Ovary (tissue), 9 donors: Measurements from ENCODE around the gene MUSTN1. TPM values are rescaled to one million over a fixed set of nuclear protein-coding genes. Genes with fewer than 3 reads are reported as not detected.

Source experiments
- DNase-seq, 5 donors: peaks; one replicate each; pipeline ENCODE4 v3.0.0-alpha.2; 2019 to 2020
- H3K27ac ChIP-seq, 2 donors: fragments of 200-600 bp; one replicate each; pipeline versions ENCODE4 v1.5.1 to v1.8.0; 2019 to 2022
- H3K27me3 ChIP-seq: fragments of 200-600 bp; one replicate; pipeline ENCODE4 v1.8.0; 2022
- H3K36me3 ChIP-seq: fragments of 200-600 bp; sonication (generic); one replicate; pipeline ENCODE4 v1.5.1; 2019
- H3K4me1 ChIP-seq: one replicate; pipeline ENCODE4 v1.8.1; 2013; ENCODE audit warnings: mild to moderate bottlenecking, moderate library complexity; ENCODE audit not compliant: insufficient read depth
- H3K4me3 ChIP-seq: fragments of 200-600 bp; sonication (generic); one replicate; pipeline ENCODE4 v1.5.1; 2017
- H3K9me3 ChIP-seq, 2 donors: fragments of 200-600 bp in 1 of 2; sonication (generic) in 1 of 2; one replicate each; pipeline versions ENCODE4 v1.5.1 to v1.8.1; 2013 to 2019; ENCODE audit warnings: mild to moderate bottlenecking in 1 of 2, moderate library complexity in 1 of 2
- EP300 ChIP-seq: sonication (generic); formaldehyde crosslinking; IDR thresholded peaks from one replicate; pipeline ENCODE4 v1.6.1; 2017; ENCODE audit warnings: antibody characterized with exemption
- POLR2A ChIP-seq: fragments of 450-650 bp; IDR thresholded peaks from one replicate; pipeline ENCODE4 v1.6.1; 2017; ENCODE audit warnings: antibody characterized with exemption, mild to moderate bottlenecking, moderate library complexity
- WGBS, 3 donors: extraction: QIAGEN DNeasy Blood & Tissue Kit in 1 of 3; methylation state at CpG; one replicate each; pipeline versions ENCODE4 v1.1.5 to v1.1.7; 2013 to 2017; 5-methylcytosine and 5-hydroxymethylcytosine counted together
- intact Hi-C, 4 donors: fragments of 100-400 bp; cut with DNase I; formaldehyde crosslinking; loops; one replicate each; pipeline versions ENCODE4 v1.11.0 to v1.15.1; 2022 to 2023
- polyA plus RNA-seq, 2 donors: library from polyadenylated mRNA; stranded (reverse); fragments of 200-250 nt in 1 of 2; fragments of 350-450 nt in 1 of 2; fragmentation: Illumina TruSeq in 1 of 2; extraction: RNeasy Lipid Tissue Mini Kit (QIAGEN cat#74804) in 1 of 2; gene quantifications; one replicate each; pipeline ENCODE4 v1.2.3, GENCODE V29; 2013 to 2014
- total RNA-seq, 7 donors: library from RNA; depleted of rRNA in 2 of 7; stranded (reverse); fragments of >200 nt in 2 of 7; fragmentation: NEBNext Ultra II Directional in 3 of 7; extraction: Animal tissue kit (Norgen Biotek cat#: 25700) in 3 of 7; gene quantifications; one replicate each; pipeline versions ENCODE4 v1.1.0 to v1.2.4, GENCODE V29; 2016 to 2023
- TF ChIP-seq, protein P1 (sequence below), 3 donors: fragments of 450-650 bp in 2 of 3; fragments of 200-600 bp in 1 of 3; IDR thresholded peaks; one replicate each; pipeline versions ENCODE4 v1.5.1 to v1.8.0; 2016 to 2022; ENCODE audit warnings: antibody characterized with exemption in 3 of 3, mild to moderate bottlenecking in 1 of 3
- donor health status: DM: no; HTN: no; CAD: no; lungs with moderate emphysema.
- donor health status: DM: no; HTN: no; CAD: no.
- donor health status: Bipolar disorder and iron deficiency.
- donor health status: DM: yes; HTN: yes; CAD: no.
- donor health status: DM: no; HTN: no; CAD: no.
- donor health status: DM: yes; HTN: yes; CAD: no.

MUSTN1 gene
- total and polyA plus RNA-seq, 9 donors, result 2.2 to 30.0 (median 8.6) TPM

DNA sequence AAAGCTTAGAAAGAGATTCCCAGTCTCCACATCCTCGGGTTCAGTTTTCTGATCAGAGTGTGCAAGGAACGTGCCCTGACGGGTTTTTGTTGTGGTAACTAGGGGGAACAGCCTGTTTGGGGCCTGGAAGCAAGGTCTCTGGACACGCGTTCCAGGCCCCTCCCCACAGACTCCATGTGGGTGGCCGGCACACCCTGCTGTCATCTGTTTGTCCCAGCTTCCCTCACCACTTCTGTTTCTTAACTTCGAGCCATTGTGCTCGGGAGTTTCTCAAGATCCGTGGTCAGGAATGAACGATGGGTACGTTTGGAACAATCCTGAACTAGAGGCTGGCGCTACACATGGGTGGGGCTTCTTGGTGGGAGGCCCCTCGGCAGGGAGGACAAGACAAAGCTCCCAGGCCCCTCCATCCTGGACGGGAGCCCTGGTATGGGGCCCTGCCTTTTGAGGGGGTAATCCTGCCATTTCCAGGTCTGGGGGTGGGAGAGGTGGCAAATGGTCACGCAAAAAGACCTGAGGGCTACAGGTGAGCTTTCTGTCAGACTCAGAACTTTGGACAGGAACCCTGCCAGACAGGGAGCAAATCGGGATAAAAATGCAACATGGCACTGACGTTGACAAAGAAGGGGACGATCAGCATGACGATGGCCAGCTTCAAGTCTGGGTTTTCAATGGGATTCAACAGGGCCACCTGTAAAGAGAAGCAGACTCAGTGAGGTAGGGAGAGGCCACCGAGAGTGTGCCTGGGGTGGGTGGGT is 8.5 kb upstream of the MUSTN1 start:
- 76 to 81% (median 79%) methylated on average over 20 of the region's 20 CpGs for WGBS, 3 donors
- Histone ChIP-seq H3K4me1 (no peaks in the 10 kb centered on the region), H3K4me3 (no peak overlapping the region), H3K27me3 (no peaks in the 10 kb centered on the region), H3K36me3 (no peaks in the 10 kb centered on the region), H3K27ac (no peak overlapping the region), H3K9me3 (no peaks in the 10 kb centered on the region)
- TF ChIP-seq POLR2A, result no peak
- TF ChIP-seq, protein P1, sequence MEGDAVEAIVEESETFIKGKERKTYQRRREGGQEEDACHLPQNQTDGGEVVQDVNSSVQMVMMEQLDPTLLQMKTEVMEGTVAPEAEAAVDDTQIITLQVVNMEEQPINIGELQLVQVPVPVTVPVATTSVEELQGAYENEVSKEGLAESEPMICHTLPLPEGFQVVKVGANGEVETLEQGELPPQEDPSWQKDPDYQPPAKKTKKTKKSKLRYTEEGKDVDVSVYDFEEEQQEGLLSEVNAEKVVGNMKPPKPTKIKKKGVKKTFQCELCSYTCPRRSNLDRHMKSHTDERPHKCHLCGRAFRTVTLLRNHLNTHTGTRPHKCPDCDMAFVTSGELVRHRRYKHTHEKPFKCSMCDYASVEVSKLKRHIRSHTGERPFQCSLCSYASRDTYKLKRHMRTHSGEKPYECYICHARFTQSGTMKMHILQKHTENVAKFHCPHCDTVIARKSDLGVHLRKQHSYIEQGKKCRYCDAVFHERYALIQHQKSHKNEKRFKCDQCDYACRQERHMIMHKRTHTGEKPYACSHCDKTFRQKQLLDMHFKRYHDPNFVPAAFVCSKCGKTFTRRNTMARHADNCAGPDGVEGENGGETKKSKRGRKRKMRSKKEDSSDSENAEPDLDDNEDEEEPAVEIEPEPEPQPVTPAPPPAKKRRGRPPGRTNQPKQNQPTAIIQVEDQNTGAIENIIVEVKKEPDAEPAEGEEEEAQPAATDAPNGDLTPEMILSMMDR (IDR thresholded peaks at IDR 0.05), result no peak
- TF ChIP-seq EP300, result no peak
- no peak for DNase-seq
- intact Hi-C loops, result no loop called here

DNA sequence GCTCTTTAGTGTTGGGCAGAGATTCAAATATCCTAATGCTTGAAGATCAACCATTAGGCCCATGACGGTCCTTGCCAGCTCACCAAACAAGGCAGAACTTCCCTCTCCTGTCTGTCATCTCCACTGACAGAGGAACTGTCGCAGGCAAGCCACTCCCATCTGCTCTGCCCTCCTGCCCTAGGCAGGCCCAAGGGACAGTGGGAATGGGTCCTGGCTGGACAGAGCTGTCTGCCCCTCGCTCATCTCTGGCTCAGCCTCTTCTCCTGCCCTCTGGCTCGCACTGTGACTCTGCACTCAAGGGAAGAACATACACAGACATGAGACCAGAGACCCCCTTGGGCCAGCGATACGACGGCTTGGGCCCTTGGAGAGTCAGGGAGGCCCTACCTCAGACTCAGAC is 7.6 kb upstream of the MUSTN1 start:
- Histone ChIP-seq H3K4me3 (no peak overlapping the region), H3K27me3 (no peaks in the 10 kb centered on the region), H3K9me3 (no peaks in the 10 kb centered on the region), H3K36me3 (no peaks in the 10 kb centered on the region), H3K27ac (no peak overlapping the region), H3K4me1 (no peaks in the 10 kb centered on the region)
- TF ChIP-seq, protein P1 (IDR thresholded peaks at IDR 0.05), result no peak
- TF ChIP-seq EP300 (no peak), POLR2A (no peak)
- WGBS, 3 donors, result 69 to 72% (median 70%) methylated on average over 7 of the region's 7 CpGs
- DNase-seq, result no peak
- intact Hi-C loops, result no loop called here

DNA sequence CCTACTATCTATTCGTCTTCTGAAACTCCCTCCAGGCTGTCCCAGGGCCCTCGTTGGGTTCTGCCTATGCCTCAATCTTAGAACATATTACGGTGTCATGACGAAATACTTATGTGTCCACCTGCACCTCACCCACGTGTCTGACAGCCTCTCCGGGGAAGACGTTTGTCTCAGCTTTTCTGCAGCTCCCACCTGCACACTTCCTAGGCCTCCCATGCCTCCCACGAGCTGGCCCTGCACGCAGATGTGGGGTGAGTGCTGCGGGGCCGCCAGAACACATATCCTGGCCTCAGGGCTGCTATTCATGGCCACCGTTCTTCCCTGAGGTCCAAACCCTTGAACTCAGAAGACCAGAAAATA is 7.1 kb upstream of the MUSTN1 start:
- no peak overlapping the region for H3K4me3 ChIP-seq
- no peaks in the 10 kb centered on the region for H3K9me3 ChIP-seq
- TF ChIP-seq, protein P1 (IDR thresholded peaks at IDR 0.05), result no peak
- no peak for TF ChIP-seq POLR2A
- H3K27me3 ChIP-seq, result no peaks in the 10 kb centered on the region
- H3K36me3 ChIP-seq, result no peaks in the 10 kb centered on the region
- no peak overlapping the region for H3K27ac ChIP-seq
- 67 to 76% (median 69%) methylated on average over 12 of the region's 12 CpGs for WGBS, 3 donors
- no peaks in the 10 kb centered on the region for H3K4me1 ChIP-seq
- no peak for DNase-seq
- intact Hi-C loops, result no loop called here

DNA sequence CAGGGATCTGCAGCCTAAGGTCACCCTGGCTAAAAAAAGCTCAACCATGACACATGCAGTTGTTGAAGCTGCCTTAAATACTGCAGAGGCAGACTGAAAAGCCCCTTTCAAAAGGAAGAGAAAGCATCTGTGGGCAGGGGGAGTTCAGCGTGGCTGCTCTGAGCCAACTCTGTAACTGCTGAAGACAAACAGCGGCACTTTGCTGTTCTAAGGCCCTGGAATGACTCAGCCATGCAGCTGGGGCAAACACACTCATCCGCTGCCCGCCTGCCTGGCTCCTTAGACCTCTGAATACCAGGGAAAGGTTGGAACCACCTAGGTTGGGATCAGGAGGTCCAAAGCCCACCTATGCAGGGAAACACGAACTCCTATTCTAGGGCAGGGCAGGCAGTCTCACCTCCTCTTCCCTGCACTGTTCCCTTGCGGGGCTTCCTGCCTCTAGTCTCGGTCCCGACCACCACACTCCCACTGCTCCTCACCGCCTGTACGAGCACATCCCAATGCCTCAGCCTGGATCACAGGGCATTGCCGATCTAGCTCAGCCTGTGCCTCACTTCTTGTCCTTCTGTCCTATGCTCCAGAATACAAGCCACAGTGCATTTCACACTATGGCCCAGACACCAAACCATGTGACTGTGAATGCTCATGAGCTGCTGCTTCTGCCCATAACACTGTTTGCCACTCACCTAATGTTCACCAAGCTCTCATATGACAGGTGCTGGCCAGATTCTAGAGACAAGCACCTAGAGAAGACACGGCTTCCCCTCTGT is 6.6 kb upstream of the MUSTN1 start:
- TF ChIP-seq EP300 (no peak), POLR2A (no peak)
- TF ChIP-seq, protein P1 (IDR thresholded peaks at IDR 0.05), result no peak
- intact Hi-C loops, result no loop called here
- Histone ChIP-seq H3K4me3 (no peak overlapping the region), H3K9me3 (no peaks in the 10 kb centered on the region), H3K4me1 (no peaks in the 10 kb centered on the region), H3K27me3 (no peaks in the 10 kb centered on the region), H3K36me3 (no peaks in the 10 kb centered on the region), H3K27ac (no peak overlapping the region)
- 92 to 94% (median 92%) methylated on average over 12 of the region's 12 CpGs for WGBS, 3 donors
- no peak for DNase-seq
